VCaP (cell line): Measurements from ENCODE around the gene OPRL1.

Source experiments
- H3K27ac ChIP-seq: fragments of 450-650 bp; 2 replicates; pipeline ENCODE4 v1.5.1; 2017
- CTCF ChIP-seq: fragments of 450-650 bp; conservative IDR thresholded peaks from 2 replicates; pipeline ENCODE4 v1.5.1; 2017; ENCODE audit warnings: mild to moderate bottlenecking, moderate library complexity

The OPRL1 gene

GRCh38 chr20:64080813-64081623 lies 1.1 kb downstream of the OPRL1 start:
- peak overlapping the region; percentile 91 for H3K27ac ChIP-seq
- TF ChIP-seq CTCF, result no peak

- TF ChIP-seq CTCF, result no peak
- H3K27ac ChIP-seq, result no peak overlapping the region
These were observed 1.7 kb downstream of the OPRL1 start for GRCh38 chr20:64081624-64081964.

- no peak overlapping the region for H3K27ac ChIP-seq
- no peak for TF ChIP-seq CTCF
These were observed 2.3 kb downstream of the OPRL1 start for GRCh38 chr20:64082126-64082731.

GRCh38 chr20:64082820-64083377 lies 3.0 kb downstream of the OPRL1 start:
- TF ChIP-seq CTCF, result no peak

GRCh38 chr20:64083378-64083803 lies 3.5 kb downstream of the OPRL1 start:
- peak overlapping the region; percentile 71; the same call in 1 of the 2 replicates for H3K27ac ChIP-seq
- TF ChIP-seq CTCF, result peak; percentile 91

More at GRCh38 chr20:64082820-64083377, 3.0 kb downstream of the OPRL1 start:
- H3K27ac ChIP-seq, result peak overlapping the region; percentile 71; the same call in 1 of the 2 replicates

- H3K27ac ChIP-seq, result peak within 1 kb of the TSS; percentile 71; the same call in 1 of the 2 replicates
- peak; percentile 58 for TF ChIP-seq CTCF
These were observed 4.2 kb downstream of the OPRL1 start, which contains the start of gene LKAAEAR1 for GRCh38 chr20:64083804-64084684. TSS of gene LKAAEAR1 (minus strand) at chr20:64084398. CDS start at chr20:64084219, 179 bp downstream.
